SK-N-SH treated with all-trans-retinoic acid at 6 μM for 48 hours (cell line): ENCODE results near the gene TBL1X.

Source experiments
- CSRNP3 ChIP-seq: fragments of 250-450 bp; sonication (Bioruptor Pico); IDR thresholded peaks from 2 replicates; pipeline ENCODE4 v1.5.1; 2021; ENCODE audit warnings: mild to moderate bottlenecking, moderate library complexity
- RARB ChIP-seq: fragments of 250-450 bp; sonication (Bioruptor Pico); IDR thresholded peaks from 2 replicates; pipeline ENCODE4 v1.8.0; 2021; ENCODE audit warnings: mild to moderate bottlenecking, moderate library complexity
- TF ChIP-seq, protein P1 (sequence below): fragments of 250-450 bp; sonication (Bioruptor Pico); IDR thresholded peaks from 2 replicates; pipeline ENCODE4 v1.5.1; 2020; ENCODE audit warnings: low read depth, mild to moderate bottlenecking, moderate library complexity
- TF ChIP-seq, protein P2 (sequence below): fragments of 250-450 bp; sonication (Bioruptor Pico); IDR thresholded peaks from 2 replicates; pipeline ENCODE4 v1.5.0; 2020; ENCODE audit warnings: mild to moderate bottlenecking, moderate library complexity

GRCh38 chrX:9786798-9787635 lies 322.2 kb downstream of the TBL1X start:
- TF ChIP-seq RARB (CRISPR knock-in tag) (no peak), CSRNP3 (no peak)
- TF ChIP-seq, protein P1, sequence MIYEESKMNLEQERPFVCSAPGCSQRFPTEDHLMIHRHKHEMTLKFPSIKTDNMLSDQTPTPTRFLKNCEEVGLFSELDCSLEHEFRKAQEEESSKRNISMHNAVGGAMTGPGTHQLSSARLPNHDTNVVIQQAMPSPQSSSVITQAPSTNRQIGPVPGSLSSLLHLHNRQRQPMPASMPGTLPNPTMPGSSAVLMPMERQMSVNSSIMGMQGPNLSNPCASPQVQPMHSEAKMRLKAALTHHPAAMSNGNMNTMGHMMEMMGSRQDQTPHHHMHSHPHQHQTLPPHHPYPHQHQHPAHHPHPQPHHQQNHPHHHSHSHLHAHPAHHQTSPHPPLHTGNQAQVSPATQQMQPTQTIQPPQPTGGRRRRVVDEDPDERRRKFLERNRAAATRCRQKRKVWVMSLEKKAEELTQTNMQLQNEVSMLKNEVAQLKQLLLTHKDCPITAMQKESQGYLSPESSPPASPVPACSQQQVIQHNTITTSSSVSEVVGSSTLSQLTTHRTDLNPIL, result no peak
- TF ChIP-seq, protein P2, sequence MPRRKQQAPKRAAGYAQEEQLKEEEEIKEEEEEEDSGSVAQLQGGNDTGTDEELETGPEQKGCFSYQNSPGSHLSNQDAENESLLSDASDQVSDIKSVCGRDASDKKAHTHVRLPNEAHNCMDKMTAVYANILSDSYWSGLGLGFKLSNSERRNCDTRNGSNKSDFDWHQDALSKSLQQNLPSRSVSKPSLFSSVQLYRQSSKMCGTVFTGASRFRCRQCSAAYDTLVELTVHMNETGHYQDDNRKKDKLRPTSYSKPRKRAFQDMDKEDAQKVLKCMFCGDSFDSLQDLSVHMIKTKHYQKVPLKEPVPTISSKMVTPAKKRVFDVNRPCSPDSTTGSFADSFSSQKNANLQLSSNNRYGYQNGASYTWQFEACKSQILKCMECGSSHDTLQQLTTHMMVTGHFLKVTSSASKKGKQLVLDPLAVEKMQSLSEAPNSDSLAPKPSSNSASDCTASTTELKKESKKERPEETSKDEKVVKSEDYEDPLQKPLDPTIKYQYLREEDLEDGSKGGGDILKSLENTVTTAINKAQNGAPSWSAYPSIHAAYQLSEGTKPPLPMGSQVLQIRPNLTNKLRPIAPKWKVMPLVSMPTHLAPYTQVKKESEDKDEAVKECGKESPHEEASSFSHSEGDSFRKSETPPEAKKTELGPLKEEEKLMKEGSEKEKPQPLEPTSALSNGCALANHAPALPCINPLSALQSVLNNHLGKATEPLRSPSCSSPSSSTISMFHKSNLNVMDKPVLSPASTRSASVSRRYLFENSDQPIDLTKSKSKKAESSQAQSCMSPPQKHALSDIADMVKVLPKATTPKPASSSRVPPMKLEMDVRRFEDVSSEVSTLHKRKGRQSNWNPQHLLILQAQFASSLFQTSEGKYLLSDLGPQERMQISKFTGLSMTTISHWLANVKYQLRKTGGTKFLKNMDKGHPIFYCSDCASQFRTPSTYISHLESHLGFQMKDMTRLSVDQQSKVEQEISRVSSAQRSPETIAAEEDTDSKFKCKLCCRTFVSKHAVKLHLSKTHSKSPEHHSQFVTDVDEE (CRISPR knock-in tag), result no peak
